ENCODE results near the gene FHOD1. TPM values are rescaled to one million over a fixed set of nuclear protein-coding genes. Genes with fewer than 3 reads are reported as not detected.

The FHOD1 gene
- polyA plus RNA-seq, 2 donors, result 6.3 to 11.4 TPM

GRCh38 chr16:67264277-67264676 is 17.0 kb upstream of the FHOD1 start:
- 77 to 82% methylated on average over 9 of the region's 9 CpGs for WGBS, 2 donors
- H3K36me3 ChIP-seq (ENCODE audit: control insufficient read depth in 2 of 2, insufficient read depth in 2 of 2, low read length in 1 of 2), result no peaks in the 10 kb centered on the region

GRCh38 chr16:67263201-67263600 is 15.9 kb upstream of the FHOD1 start:
- Histone ChIP-seq H3K27ac (ENCODE audit: low read depth in 2 of 2, low read length in 1 of 2) (no peak overlapping the region), H3K36me3 (ENCODE audit: control insufficient read depth in 2 of 2, insufficient read depth in 2 of 2, low read length in 1 of 2) (no peaks in the 10 kb centered on the region), H3K27me3 (ENCODE audit: control insufficient read depth in 1 of 2, insufficient read depth in 2 of 2, low read length in 2 of 2) (no peaks in the 10 kb centered on the region), H3K9me3 (ENCODE audit: control insufficient read depth in 2 of 2, insufficient read depth in 1 of 2, low read depth in 1 of 2, low read length in 1 of 2) (no peaks in the 10 kb centered on the region), H3K4me1 (ENCODE audit: control insufficient read depth in 2 of 2, insufficient read depth in 2 of 2, low read length in 1 of 2) (no peaks in the 10 kb centered on the region), H3K4me3 (ENCODE audit: low read depth in 1 of 2, low read length in 2 of 2) (no peak overlapping the region)
- 80 to 83% methylated on average over 3 of the region's 3 CpGs for WGBS, 2 donors

More at GRCh38 chr16:67264277-67264676, 17.0 kb upstream of the FHOD1 start:
- H3K9me3 ChIP-seq (ENCODE audit: control insufficient read depth in 2 of 2, insufficient read depth in 1 of 2, low read depth in 1 of 2, low read length in 1 of 2), result no peaks in the 10 kb centered on the region
- no peaks in the 10 kb centered on the region for H3K27me3 ChIP-seq (ENCODE audit: control insufficient read depth in 1 of 2, insufficient read depth in 2 of 2, low read length in 2 of 2)
- H3K4me3 ChIP-seq (ENCODE audit: low read depth in 1 of 2, low read length in 2 of 2), result no peak overlapping the region
- no peak overlapping the region for H3K27ac ChIP-seq (ENCODE audit: low read depth in 2 of 2, low read length in 1 of 2)
- no peaks in the 10 kb centered on the region for H3K4me1 ChIP-seq (ENCODE audit: control insufficient read depth in 2 of 2, insufficient read depth in 2 of 2, low read length in 1 of 2)

- no peaks in the 10 kb centered on the region for H3K36me3 ChIP-seq (ENCODE audit: control insufficient read depth in 2 of 2, insufficient read depth in 2 of 2, low read length in 1 of 2)
- H3K27ac ChIP-seq (ENCODE audit: low read depth in 2 of 2, low read length in 1 of 2), result no peak overlapping the region
- H3K27me3 ChIP-seq (ENCODE audit: control insufficient read depth in 1 of 2, insufficient read depth in 2 of 2, low read length in 2 of 2), result no peaks in the 10 kb centered on the region
- no peak overlapping the region for H3K4me3 ChIP-seq (ENCODE audit: low read depth in 1 of 2, low read length in 2 of 2)
- H3K9me3 ChIP-seq (ENCODE audit: control insufficient read depth in 2 of 2, insufficient read depth in 1 of 2, low read depth in 1 of 2, low read length in 1 of 2), result no peaks in the 10 kb centered on the region
- WGBS, 2 donors, result 65 to 73% methylated on average over 4 of the region's 4 CpGs
- no peaks in the 10 kb centered on the region for H3K4me1 ChIP-seq (ENCODE audit: control insufficient read depth in 2 of 2, insufficient read depth in 2 of 2, low read length in 1 of 2)
These were observed 13.3 kb upstream of the FHOD1 start for GRCh38 chr16:67260426-67261063.

GRCh38 chr16:67259705-67260104 is 12.4 kb upstream of the FHOD1 start:
- Histone ChIP-seq H3K36me3 (ENCODE audit: control insufficient read depth in 2 of 2, insufficient read depth in 2 of 2, low read length in 1 of 2) (no peaks in the 10 kb centered on the region), H3K4me3 (ENCODE audit: low read depth in 1 of 2, low read length in 2 of 2) (no peak overlapping the region), H3K27ac (ENCODE audit: low read depth in 2 of 2, low read length in 1 of 2) (no peak overlapping the region), H3K27me3 (ENCODE audit: control insufficient read depth in 1 of 2, insufficient read depth in 2 of 2, low read length in 2 of 2) (no peaks in the 10 kb centered on the region), H3K9me3 (ENCODE audit: control insufficient read depth in 2 of 2, insufficient read depth in 1 of 2, low read depth in 1 of 2, low read length in 1 of 2) (no peaks in the 10 kb centered on the region), H3K4me1 (ENCODE audit: control insufficient read depth in 2 of 2, insufficient read depth in 2 of 2, low read length in 1 of 2) (no peaks in the 10 kb centered on the region)
- WGBS, 2 donors, result 84 to 87% methylated on average over 12 of the region's 12 CpGs

GRCh38 chr16:67258161-67258835 is 11.0 kb upstream of the FHOD1 start:
- H3K4me1 ChIP-seq (ENCODE audit: control insufficient read depth in 2 of 2, insufficient read depth in 2 of 2, low read length in 1 of 2), result no peaks in the 10 kb centered on the region
- H3K27me3 ChIP-seq (ENCODE audit: control insufficient read depth in 1 of 2, insufficient read depth in 2 of 2, low read length in 2 of 2), result no peaks in the 10 kb centered on the region
- H3K9me3 ChIP-seq (ENCODE audit: control insufficient read depth in 2 of 2, insufficient read depth in 1 of 2, low read depth in 1 of 2, low read length in 1 of 2), result no peaks in the 10 kb centered on the region
- WGBS, 2 donors, result 79 to 83% methylated on average over 11 of the region's 11 CpGs
- no peak overlapping the region for H3K27ac ChIP-seq (ENCODE audit: low read depth in 2 of 2, low read length in 1 of 2)
- no peaks in the 10 kb centered on the region for H3K36me3 ChIP-seq (ENCODE audit: control insufficient read depth in 2 of 2, insufficient read depth in 2 of 2, low read length in 1 of 2)
- no peak overlapping the region for H3K4me3 ChIP-seq (ENCODE audit: low read depth in 1 of 2, low read length in 2 of 2)

- no peaks in the 10 kb centered on the region for H3K4me1 ChIP-seq (ENCODE audit: control insufficient read depth in 2 of 2, insufficient read depth in 2 of 2, low read length in 1 of 2)
- no peak overlapping the region for H3K4me3 ChIP-seq (ENCODE audit: low read depth in 1 of 2, low read length in 2 of 2)
- H3K27ac ChIP-seq (ENCODE audit: low read depth in 2 of 2, low read length in 1 of 2), result no peak overlapping the region
- 68 to 73% methylated on average over 4 of the region's 4 CpGs for WGBS, 2 donors
- H3K9me3 ChIP-seq (ENCODE audit: control insufficient read depth in 2 of 2, insufficient read depth in 1 of 2, low read depth in 1 of 2, low read length in 1 of 2), result no peaks in the 10 kb centered on the region
- no peaks in the 10 kb centered on the region for H3K27me3 ChIP-seq (ENCODE audit: control insufficient read depth in 1 of 2, insufficient read depth in 2 of 2, low read length in 2 of 2)
- no peaks in the 10 kb centered on the region for H3K36me3 ChIP-seq (ENCODE audit: control insufficient read depth in 2 of 2, insufficient read depth in 2 of 2, low read length in 1 of 2)
These were observed 10.3 kb upstream of the FHOD1 start for GRCh38 chr16:67257486-67258160.

GRCh38 chr16:67256701-67257230 is 9.5 kb upstream of the FHOD1 start:
- H3K36me3 ChIP-seq (ENCODE audit: control insufficient read depth in 2 of 2, insufficient read depth in 2 of 2, low read length in 1 of 2), result no peaks in the 10 kb centered on the region
- H3K4me1 ChIP-seq (ENCODE audit: control insufficient read depth in 2 of 2, insufficient read depth in 2 of 2, low read length in 1 of 2), result no peaks in the 10 kb centered on the region
- no peak overlapping the region for H3K27ac ChIP-seq (ENCODE audit: low read depth in 2 of 2, low read length in 1 of 2)
- WGBS, 2 donors, result 93 to 95% methylated on average over 11 of the region's 11 CpGs
- no peak overlapping the region for H3K4me3 ChIP-seq (ENCODE audit: low read depth in 1 of 2, low read length in 2 of 2)
- no peaks in the 10 kb centered on the region for H3K9me3 ChIP-seq (ENCODE audit: control insufficient read depth in 2 of 2, insufficient read depth in 1 of 2, low read depth in 1 of 2, low read length in 1 of 2)
- no peaks in the 10 kb centered on the region for H3K27me3 ChIP-seq (ENCODE audit: control insufficient read depth in 1 of 2, insufficient read depth in 2 of 2, low read length in 2 of 2)

GRCh38 chr16:67255553-67256221 is 8.4 kb upstream of the FHOD1 start:
- no peak overlapping the region for H3K4me3 ChIP-seq (ENCODE audit: low read depth in 1 of 2, low read length in 2 of 2)
- 91 to 92% methylated on average over 17 of the region's 17 CpGs for WGBS, 2 donors
- no peaks in the 10 kb centered on the region for H3K4me1 ChIP-seq (ENCODE audit: control insufficient read depth in 2 of 2, insufficient read depth in 2 of 2, low read length in 1 of 2)
- H3K9me3 ChIP-seq (ENCODE audit: control insufficient read depth in 2 of 2, insufficient read depth in 1 of 2, low read depth in 1 of 2, low read length in 1 of 2), result no peaks in the 10 kb centered on the region
- H3K27me3 ChIP-seq (ENCODE audit: control insufficient read depth in 1 of 2, insufficient read depth in 2 of 2, low read length in 2 of 2), result no peaks in the 10 kb centered on the region
- no peak overlapping the region for H3K27ac ChIP-seq (ENCODE audit: low read depth in 2 of 2, low read length in 1 of 2)
- H3K36me3 ChIP-seq (ENCODE audit: control insufficient read depth in 2 of 2, insufficient read depth in 2 of 2, low read length in 1 of 2), result no peaks in the 10 kb centered on the region

GRCh38 chr16:67254801-67255552 is 7.7 kb upstream of the FHOD1 start:
- no peaks in the 10 kb centered on the region for H3K36me3 ChIP-seq (ENCODE audit: control insufficient read depth in 2 of 2, insufficient read depth in 2 of 2, low read length in 1 of 2)
- no peak overlapping the region for H3K4me3 ChIP-seq (ENCODE audit: low read depth in 1 of 2, low read length in 2 of 2)
- WGBS, 2 donors, result 83 to 86% methylated on average over 18 of the region's 18 CpGs
- no peaks in the 10 kb centered on the region for H3K27me3 ChIP-seq (ENCODE audit: control insufficient read depth in 1 of 2, insufficient read depth in 2 of 2, low read length in 2 of 2)
- no peaks in the 10 kb centered on the region for H3K9me3 ChIP-seq (ENCODE audit: control insufficient read depth in 2 of 2, insufficient read depth in 1 of 2, low read depth in 1 of 2, low read length in 1 of 2)
- no peak overlapping the region for H3K27ac ChIP-seq (ENCODE audit: low read depth in 2 of 2, low read length in 1 of 2)
- no peaks in the 10 kb centered on the region for H3K4me1 ChIP-seq (ENCODE audit: control insufficient read depth in 2 of 2, insufficient read depth in 2 of 2, low read length in 1 of 2)
